Naive thymus-derived CD4-positive, alpha-beta T cell (primary cell): ENCODE results near the gene LTBP3. TPM values are rescaled to one million over a fixed set of nuclear protein-coding genes. Genes with fewer than 3 reads are reported as not detected.

ENCODE experiments used
- ATAC-seq: fragments of 150-1000 bp; cut with Tn5 transposase; 2 replicates; pipeline ENCODE4 v1.10.0; 2021; ENCODE audit warnings: mild to moderate bottlenecking, moderate library complexity
- CTCF ChIA-PET: fragments of 350-600 bp; sonication (Branson Sonifier 250); formaldehyde crosslinking; loops from one replicate; lab custom pipeline; 2021; ENCODE audit warnings: antibody characterized with exemption; lab: Charles Lee
- POLR2A ChIA-PET: fragments of 350-600 bp; sonication (Branson Sonifier 250); formaldehyde crosslinking; loops from one replicate; lab custom pipeline; 2021; ENCODE audit warnings: antibody characterized with exemption, inconsistent platforms; lab: Charles Lee
- DNase-seq, 9 donors: peaks; one replicate each; pipeline versions ENCODE4 v3.0.0 to v3.0.0-alpha.2; 2020 to 2022; ENCODE audit warnings: mixed read lengths in 1 of 9
- H3K27ac ChIP-seq: one replicate; pipeline ENCODE4 v1.7.0; 2013; ENCODE audit warnings: mild to moderate bottlenecking, low read depth, low read length, moderate library complexity
- H3K27me3 ChIP-seq, 2 donors: one replicate each; pipeline ENCODE4 v1.7.0; 2013; ENCODE audit warnings: low read length in 2 of 2, mild to moderate bottlenecking in 2 of 2, moderate library complexity in 2 of 2; ENCODE audit not compliant: control insufficient read depth in 2 of 2, insufficient read depth in 2 of 2
- H3K36me3 ChIP-seq, 3 experiments: 1 replicate in 2 of 3; 2 replicates in 1 of 3; pipeline ENCODE4 v1.7.0; 2013; ENCODE audit warnings: low read length in 3 of 3, mild to moderate bottlenecking in 3 of 3, moderate library complexity in 1 of 3; ENCODE audit not compliant: insufficient read depth in 3 of 3, control insufficient read depth in 2 of 3
- H3K4me1 ChIP-seq, 2 donors: one replicate each; pipeline ENCODE4 v1.7.0; 2013; ENCODE audit warnings: low read length in 2 of 2, mild to moderate bottlenecking in 2 of 2, moderate library complexity in 1 of 2; ENCODE audit not compliant: control insufficient read depth in 2 of 2, insufficient read depth in 2 of 2
- H3K4me3 ChIP-seq: 2 replicates; pipeline ENCODE4 v1.7.0; 2013; ENCODE audit warnings: mild to moderate bottlenecking, low read length
- H3K9me3 ChIP-seq, 3 experiments: 1 replicate in 2 of 3; 2 replicates in 1 of 3; pipeline ENCODE4 v1.7.0; 2013; ENCODE audit warnings: low read length in 3 of 3; ENCODE audit not compliant: control insufficient read depth in 2 of 3
- H3K27ac Mint-ChIP-seq, 9 donors: one replicate each; pipeline ENCODE4 v1.8.0; 2020 to 2022; ENCODE audit warnings: mixed read lengths in 9 of 9, mild to moderate bottlenecking in 8 of 9, moderate library complexity in 5 of 9, inconsistent platforms in 2 of 9
- H3K27me3 Mint-ChIP-seq, 5 donors: one replicate each; pipeline ENCODE4 v1.8.0; 2021 to 2022; ENCODE audit warnings: mixed read lengths in 5 of 5, mild to moderate bottlenecking in 1 of 5
- H3K36me3 Mint-ChIP-seq, 5 donors: one replicate each; pipeline ENCODE4 v1.8.0; 2020 to 2022; ENCODE audit warnings: mixed read lengths in 5 of 5, mild to moderate bottlenecking in 3 of 5, inconsistent platforms in 1 of 5
- H3K4me1 Mint-ChIP-seq, 7 donors: one replicate each; pipeline ENCODE4 v1.8.0; 2020 to 2022; ENCODE audit warnings: mixed read lengths in 7 of 7, mild to moderate bottlenecking in 3 of 7, inconsistent platforms in 1 of 7
- H3K4me3 Mint-ChIP-seq, 10 donors: one replicate each; pipeline ENCODE4 v1.8.0; 2020 to 2022; ENCODE audit warnings: mild to moderate bottlenecking in 10 of 10, mixed read lengths in 10 of 10, moderate library complexity in 6 of 10, inconsistent platforms in 2 of 10
- H3K9me3 Mint-ChIP-seq, 11 donors: one replicate each; pipeline ENCODE4 v1.8.0; 2020 to 2022; ENCODE audit warnings: mixed read lengths in 11 of 11, mild to moderate bottlenecking in 4 of 11, inconsistent platforms in 1 of 11, moderate library complexity in 1 of 11
- intact Hi-C, 2 donors: fragments of 100-400 bp; cut with micrococcal nuclease; formaldehyde crosslinking; loops; one replicate each; pipeline ENCODE4 v1.15.1; 2023
- polyA plus RNA-seq, 2 donors: library from polyadenylated mRNA; unstranded; fragments of 300-500 nt; fragmentation: Illumina TruSeq; gene quantifications; one replicate each; pipeline ENCODE4 v1.2.3, GENCODE V29; 2021
- total RNA-seq, 6 experiments: library from RNA in 5 of 6; stranded (reverse) in 5 of 6; gene quantifications; 1 replicate in 5 of 6; 2 replicates in 1 of 6; pipeline ENCODE4 v1.2.3 and lab custom pipeline; 2021 to 2026

The LTBP3 gene
- total and polyA plus RNA-seq, 7 experiments from 2014 or later = 18.7 to 288 (median 216) TPM

- ATAC-seq (no peak), DNase-seq (peak in 1 of 9 donors; percentile 53)
- no peaks in the 10 kb centered on the region for H3K27me3 ChIP-seq
- Mint-ChIP-seq H3K9me3 (no peaks in the 10 kb centered on the region), H3K4me3 (peak overlapping the region; percentile 89 to 98 (median 94)), H3K4me1 (peaks cover 50 to 74% (median 66%) of the 10 kb centered on the region in 7 donors), H3K36me3 (peaks cover 0 to 2% (median 0%) of the 10 kb centered on the region in 5 donors), H3K27me3 (no peaks in the 10 kb centered on the region), H3K27ac (peak overlapping the region; percentile 84 to 97 (median 92))
- no peaks in the 10 kb centered on the region for H3K36me3 ChIP-seq
- H3K4me3 ChIP-seq = peak overlapping the region; percentile 51
- H3K9me3 ChIP-seq = no peaks in the 10 kb centered on the region
- H3K4me1 ChIP-seq = peaks cover 20 to 65% of the 10 kb centered on the region in 2 donors
- H3K27ac ChIP-seq = peak overlapping the region; percentile 89
- ChIA-PET POLR2A (interaction anchor here (0.8 to 8.0 kb wide), 12 partner anchors 8 to 60 kb away, joined by 3 to 90 read pairs (median 4); partner anchors contain the start of genes EHBP1L1, FAM89B, MALAT1 and PCNX3), CTCF (interaction anchor here (0.6 to 1.5 kb wide), 4 partner anchors 11 to 16 kb away, joined by 3 to 7 read pairs (median 5); partner anchors contain the start of genes FAM89B and ZNRD2)
- intact Hi-C loops = loop anchor here (1.0 kb wide), 3 partner anchors 11 to 17 kb away; partner anchors contain the start of gene ZNRD2 (in 1 of the 2)
Observed at GRCh38 chr11:65557280-65558001, 718 bp downstream of the LTBP3 start.

GRCh38 chr11:65556470-65557279 is 1.5 kb downstream of the LTBP3 start:
- Histone ChIP-seq H3K4me1 (peaks cover 20 to 70% of the 10 kb centered on the region in 2 donors), H3K27me3 (no peaks in the 10 kb centered on the region), H3K36me3 (peaks cover 0 to 3% (median 2%) of the 10 kb centered on the region in 3 experiments), H3K9me3 (no peaks in the 10 kb centered on the region), H3K4me3 (peak overlapping the region; percentile 51), H3K27ac (peak overlapping the region; percentile 89)
- CTCF ChIA-PET = interaction anchor here (0.6 to 1.5 kb wide), 4 partner anchors 10 to 16 kb away, joined by 3 to 7 read pairs (median 5); partner anchors contain the start of genes FAM89B and ZNRD2
- no peaks in the 10 kb centered on the region for H3K27me3 Mint-ChIP-seq
- intact Hi-C loops = loop anchor here (1.0 kb wide), 3 partner anchors 9 to 16 kb away; no protein-coding TSS in a partner anchor
- peak overlapping the region; percentile 89 to 98 (median 94) for H3K4me3 Mint-ChIP-seq
- peak overlapping the region; percentile 84 to 97 (median 92) for H3K27ac Mint-ChIP-seq
- DNase-seq = no peak
- POLR2A ChIA-PET = interaction anchor here (0.6 to 8.0 kb wide), 14 partner anchors 8 to 85 kb away, joined by 3 to 90 read pairs (median 4); partner anchors contain the start of genes EHBP1L1, FAM89B, MALAT1 and PCNX3
- H3K36me3 Mint-ChIP-seq = peaks cover 0 to 9% (median 6%) of the 10 kb centered on the region in 5 donors
- H3K9me3 Mint-ChIP-seq = no peaks in the 10 kb centered on the region
- no peak for ATAC-seq
- peaks cover 51 to 76% (median 69%) of the 10 kb centered on the region in 7 donors for H3K4me1 Mint-ChIP-seq

- Mint-ChIP-seq H3K9me3 (no peaks in the 10 kb centered on the region), H3K4me3 (peak overlapping the region; percentile 89 to 98 (median 94)), H3K27me3 (no peaks in the 10 kb centered on the region), H3K4me1 (peaks cover 52 to 80% (median 74%) of the 10 kb centered on the region in 7 donors), H3K36me3 (peaks cover 0 to 13% (median 11%) of the 10 kb centered on the region in 5 donors), H3K27ac (peak overlapping the region; percentile 35 to 97 (median 95))
- DNase-seq (peak in 1 of 9 donors; percentile 49), ATAC-seq (no peak)
- H3K4me1 ChIP-seq = peaks cover 20 to 69% of the 10 kb centered on the region in 2 donors
- intact Hi-C loops = loop anchor here in 1 of 2 donors (1.0 kb wide), 1 partner anchor 10 kb away; no protein-coding TSS in a partner anchor
- H3K4me3 ChIP-seq = no peak overlapping the region
- no peaks in the 10 kb centered on the region for H3K9me3 ChIP-seq
- peaks cover 0 to 12% (median 6%) of the 10 kb centered on the region in 3 experiments for H3K36me3 ChIP-seq
- H3K27ac ChIP-seq = peak overlapping the region; percentile 89
- H3K27me3 ChIP-seq = no peaks in the 10 kb centered on the region
- POLR2A ChIA-PET = interaction anchor here (1.4 to 8.0 kb wide), 4 partner anchors 9 to 16 kb away, joined by 5 to 90 read pairs (median 28); partner anchors contain the start of genes FAM89B and ZNRD2
- CTCF ChIA-PET = interaction anchor here (0.7 to 1.5 kb wide), 4 partner anchors 9 to 150 kb away, joined by 3 to 7 read pairs (median 4); no protein-coding TSS in a partner anchor
Observed at GRCh38 chr11:65555693-65556231, 2.4 kb downstream of the LTBP3 start.

- Mint-ChIP-seq H3K4me1 (peaks cover 44 to 72% (median 66%) of the 10 kb centered on the region in 7 donors), H3K36me3 (peaks cover 0 to 14% (median 12%) of the 10 kb centered on the region in 5 donors), H3K27me3 (no peaks in the 10 kb centered on the region), H3K27ac (peak overlapping the region; percentile 35 to 97 (median 90)), H3K4me3 (peak overlapping the region; percentile 75 to 98 (median 91)), H3K9me3 (no peaks in the 10 kb centered on the region)
- Histone ChIP-seq H3K9me3 (no peaks in the 10 kb centered on the region), H3K4me3 (no peak overlapping the region), H3K27me3 (no peaks in the 10 kb centered on the region), H3K27ac (peak overlapping the region; percentile 89), H3K36me3 (peaks cover 0 to 16% (median 6%) of the 10 kb centered on the region in 3 experiments), H3K4me1 (peaks cover 20 to 68% of the 10 kb centered on the region in 2 donors)
- CTCF ChIA-PET = interaction anchor here (0.7 to 4.3 kb wide), 4 partner anchors 10 to 149 kb away, joined by 3 to 32 read pairs (median 5); no protein-coding TSS in a partner anchor
- ATAC-seq (no peak), DNase-seq (no peak)
- POLR2A ChIA-PET = interaction anchor here (1.4 to 8.0 kb wide), 4 partner anchors 8 to 17 kb away, joined by 5 to 90 read pairs (median 28); partner anchors contain the start of genes FAM89B and ZNRD2
- intact Hi-C loops = no loop called here
Observed at GRCh38 chr11:65554842-65555430, 3.2 kb downstream of the LTBP3 start.

- Histone ChIP-seq H3K27ac (peak overlapping the region; percentile 89), H3K27me3 (no peaks in the 10 kb centered on the region), H3K4me3 (peak overlapping the region; percentile 33), H3K36me3 (peaks cover 0 to 16% (median 9%) of the 10 kb centered on the region in 3 experiments), H3K9me3 (no peaks in the 10 kb centered on the region), H3K4me1 (peaks cover 20 to 64% of the 10 kb centered on the region in 2 donors)
- Mint-ChIP-seq H3K27me3 (no peaks in the 10 kb centered on the region), H3K36me3 (peaks cover 0 to 18% (median 15%) of the 10 kb centered on the region in 5 donors), H3K9me3 (no peaks in the 10 kb centered on the region), H3K4me3 (peak overlapping the region; percentile 75 to 98 (median 91)), H3K4me1 (peaks cover 42 to 71% (median 63%) of the 10 kb centered on the region in 7 donors), H3K27ac (peak overlapping the region; percentile 35 to 97 (median 90))
- DNase-seq (peak in 1 of 9 donors; percentile 36), ATAC-seq (no peak)
- intact Hi-C loops = no loop called here
- CTCF ChIA-PET = interaction anchor here (1.3 to 4.3 kb wide), 3 partner anchors 13 to 40 kb away, joined by 3 to 32 read pairs (median 7); no protein-coding TSS in a partner anchor
- POLR2A ChIA-PET = interaction anchor here (0.9 to 14.3 kb wide), 12 partner anchors 8 to 137 kb away, joined by 3 to 186 read pairs (median 12); partner anchors contain the start of genes EHBP1L1, FAM89B, LTBP3 and MALAT1
Observed at GRCh38 chr11:65554057-65554818, 3.9 kb downstream of the LTBP3 start.
